Testis (tissue), 3 donors: ENCODE measurements around the gene SYNPO. TPM values are rescaled to one million over a fixed set of nuclear protein-coding genes. Genes with fewer than 3 reads are reported as not detected.

ENCODE experiments used
- DNase-seq: peaks from one replicate; pipeline ENCODE4 v3.0.0-alpha.2; 2019
- H3K27ac ChIP-seq, 2 donors: fragments of 200-600 bp; sonication (generic); one replicate each; pipeline ENCODE4 v1.5.1; 2019
- H3K27me3 ChIP-seq: fragments of 200-600 bp; sonication (generic); one replicate; pipeline ENCODE4 v1.5.1; 2019
- H3K36me3 ChIP-seq: fragments of 200-600 bp; sonication (generic); one replicate; pipeline ENCODE4 v1.5.1; 2017; ENCODE audit warnings: low read depth; ENCODE audit errors: missing control alignments
- H3K4me1 ChIP-seq: fragments of 200-600 bp; sonication (generic); one replicate; pipeline ENCODE4 v1.5.1; 2019
- H3K4me3 ChIP-seq, 2 donors: fragments of 200-600 bp; sonication (generic); one replicate each; pipeline ENCODE4 v1.5.1; 2017 to 2019
- H3K9me3 ChIP-seq: fragments of 200-600 bp; sonication (generic); one replicate; pipeline ENCODE4 v1.5.1; 2017
- CTCF ChIP-seq, 3 experiments: fragments of 450-650 bp in 2 of 3; fragments of 200-600 bp in 1 of 3; sonication (generic) in 1 of 3; IDR thresholded peaks; one replicate each; pipeline ENCODE4 v1.5.1; 2016 to 2019; ENCODE audit warnings: antibody characterized with exemption in 3 of 3, mild to moderate bottlenecking in 2 of 3, moderate library complexity in 1 of 3
- POLR2A ChIP-seq: fragments of 450-650 bp; IDR thresholded peaks from one replicate; pipeline ENCODE4 v1.6.1; 2017; ENCODE audit warnings: antibody characterized with exemption, mild to moderate bottlenecking, moderate library complexity
- WGBS, 2 donors: methylation state at CpG; one replicate each; pipeline ENCODE4 v1.1.5; 2018; 5-methylcytosine and 5-hydroxymethylcytosine counted together
- intact Hi-C: fragments of 100-400 bp; cut with DNase I; formaldehyde crosslinking; loops from one replicate; pipeline ENCODE4 v1.15.1; 2023; ENCODE audit warnings: low total_unique reads
- polyA plus RNA-seq: library from polyadenylated mRNA; stranded (reverse); fragments of 350-450 nt; fragmentation: Illumina TruSeq; extraction: RNeasy Lipid Tissue Mini Kit (QIAGEN cat#74804); gene quantifications from one replicate; pipeline ENCODE4 v1.2.3, GENCODE V29; 2014; ENCODE audit warnings: low read depth, low replicate concordance; ENCODE audit not compliant: insufficient read depth
- total RNA-seq, 2 donors: library from RNA; depleted of rRNA; stranded (reverse); fragments of >200 nt; gene quantifications; one replicate each; pipeline ENCODE4 v1.2.3, GENCODE V29; 2016

The SYNPO gene
- total and polyA plus RNA-seq, 3 donors from 2014 or later, result 49.1 to 53.2 (median 52.2) TPM

- DNase-seq, result no peak
- WGBS, 2 donors, result 55 to 85% methylated on average over 2 to 4 of the region's 4 CpGs
- Histone ChIP-seq H3K36me3 (no peaks in the 10 kb centered on the region), H3K27ac (no peak overlapping the region), H3K4me1 (peaks cover 11% of the 10 kb centered on the region), H3K4me3 (no peak overlapping the region), H3K27me3 (no peaks in the 10 kb centered on the region), H3K9me3 (no peaks in the 10 kb centered on the region)
- intact Hi-C loops, result no loop called here
- no peak for TF ChIP-seq CTCF (IDR thresholded peaks at IDR 0.05)
- TF ChIP-seq POLR2A, result no peak
Observed at GRCh38 chr5:150603052-150603451, 37.4 kb upstream of the SYNPO start.

- no peaks in the 10 kb centered on the region for H3K27me3 ChIP-seq
- H3K4me1 ChIP-seq, result peaks cover 11% of the 10 kb centered on the region
- no peak overlapping the region for H3K27ac ChIP-seq
- no peak for TF ChIP-seq POLR2A
- TF ChIP-seq CTCF (IDR thresholded peaks at IDR 0.05), result no peak
- no peaks in the 10 kb centered on the region for H3K36me3 ChIP-seq
- H3K9me3 ChIP-seq, result no peaks in the 10 kb centered on the region
- intact Hi-C loops, result no loop called here
- WGBS, 2 donors, result 68 to 70% methylated on average over 3 of the region's 3 CpGs
- no peak overlapping the region for H3K4me3 ChIP-seq
- DNase-seq, result no peak
Observed at GRCh38 chr5:150603491-150603890, 37.0 kb upstream of the SYNPO start.

- WGBS, 2 donors, result 58 to 84% methylated on average over 4 of the region's 4 CpGs
- Histone ChIP-seq H3K27ac (no peak overlapping the region), H3K36me3 (no peaks in the 10 kb centered on the region), H3K27me3 (no peaks in the 10 kb centered on the region), H3K4me3 (no peak overlapping the region), H3K9me3 (no peaks in the 10 kb centered on the region), H3K4me1 (peaks cover 11% of the 10 kb centered on the region)
- DNase-seq, result no peak
- TF ChIP-seq CTCF (IDR thresholded peaks at IDR 0.05) (no peak), POLR2A (no peak)
- intact Hi-C loops, result no loop called here
Observed at GRCh38 chr5:150604010-150604409, 36.5 kb upstream of the SYNPO start.

- H3K4me3 ChIP-seq, result no peak overlapping the region
- H3K27ac ChIP-seq, result no peak overlapping the region
- no peaks in the 10 kb centered on the region for H3K36me3 ChIP-seq
- H3K27me3 ChIP-seq, result no peaks in the 10 kb centered on the region
- peaks cover 8% of the 10 kb centered on the region for H3K4me1 ChIP-seq
- TF ChIP-seq CTCF (IDR thresholded peaks at IDR 0.05), result no peak
- TF ChIP-seq POLR2A, result no peak
- intact Hi-C loops, result no loop called here
- H3K9me3 ChIP-seq, result no peaks in the 10 kb centered on the region
- no peak for DNase-seq
- WGBS, 2 donors, result 89 to 96% methylated on average over 5 to 6 of the region's 6 CpGs
Observed at GRCh38 chr5:150604894-150605440, 35.5 kb upstream of the SYNPO start.

- intact Hi-C loops, result no loop called here
- Histone ChIP-seq H3K9me3 (no peaks in the 10 kb centered on the region), H3K27me3 (no peaks in the 10 kb centered on the region), H3K4me1 (peaks cover 4% of the 10 kb centered on the region), H3K4me3 (no peak overlapping the region), H3K36me3 (no peaks in the 10 kb centered on the region), H3K27ac (no peak overlapping the region)
- no peak for DNase-seq
- TF ChIP-seq POLR2A (no peak), CTCF (IDR thresholded peaks at IDR 0.05) (no peak)
- 73% methylated on average over 6 of the region's 6 CpGs for WGBS, 2 donors
Observed at GRCh38 chr5:150605546-150605945, 34.9 kb upstream of the SYNPO start.
